ENCODE measurements around the gene PBX3. TPM values are rescaled to one million over a fixed set of nuclear protein-coding genes. Genes with fewer than 3 reads are reported as not detected.

The PBX3 gene
- polyA plus RNA-seq, 1 donor (not counting 4 experiments of a cell fraction or from before 2014, with no cell fraction given) = 26.3 TPM

DNA sequence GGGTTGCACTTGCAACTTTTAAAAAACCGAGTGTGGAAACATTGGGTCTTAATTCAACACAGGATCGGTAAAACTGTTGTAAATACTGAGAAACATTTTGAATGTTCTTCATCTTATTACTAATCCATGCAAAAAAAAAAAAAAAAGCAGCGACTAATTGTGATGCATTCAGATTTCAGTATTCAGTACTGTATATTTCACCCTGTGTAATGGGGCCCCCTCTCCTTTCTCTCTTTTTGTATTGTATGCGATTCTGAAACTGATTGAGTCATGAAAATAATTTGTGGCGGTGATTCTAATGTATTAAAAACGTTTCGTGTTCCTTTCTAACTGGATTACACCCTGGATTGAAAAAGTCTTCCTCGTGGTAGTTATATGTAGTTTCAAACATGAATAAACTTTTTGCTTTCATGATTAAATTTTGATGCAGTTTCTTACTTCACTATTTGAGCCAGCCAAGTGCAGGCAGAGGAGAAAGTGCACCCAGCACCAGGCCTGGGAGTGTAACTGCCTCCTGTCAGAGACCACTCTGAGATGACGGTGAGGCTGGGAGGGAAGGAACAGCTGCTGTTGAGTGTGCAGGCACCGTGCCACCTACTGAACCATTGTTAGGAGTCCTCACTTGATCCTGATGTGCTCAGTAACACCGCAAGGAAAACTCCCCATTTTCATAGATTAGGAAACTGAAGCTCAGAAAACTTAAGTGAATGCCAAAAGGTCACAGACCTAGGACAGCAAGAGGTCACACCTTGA is 220.0 kb downstream of the PBX3 start:
- no peaks in the 10 kb centered on the region for H4K20me1 ChIP-seq (ENCODE audit: control insufficient read depth, extremely low read depth, insufficient read depth, low read length)
- H3K9me1 ChIP-seq (ENCODE audit: control insufficient read depth, extremely low read depth, insufficient read depth, low read length) = peaks cover 2% of the 10 kb centered on the region
- FAIRE-seq = no peak
- peak overlapping the region in 2 of 3 experiments; percentile 16 to 41 for H3K4me3 ChIP-seq (ENCODE audit: control insufficient read depth in 2 of 3, extremely low read depth in 1 of 3, insufficient read depth in 2 of 3, low read depth in 1 of 3, low read length in 3 of 3)
- H3K4me2 ChIP-seq (ENCODE audit: control insufficient read depth, extremely low read depth, insufficient read depth, low read depth, low read length) = peak overlapping the region; percentile 72
- peaks cover 34% of the 10 kb centered on the region for H3K4me1 ChIP-seq (ENCODE audit: control insufficient read depth, extremely low read depth, insufficient read depth, low read length)
- H3K79me2 ChIP-seq (ENCODE audit: control insufficient read depth, insufficient read depth, low read length) = no peaks in the 10 kb centered on the region
- dilution Hi-C loops (cut with MboI; ENCODE audit: extremely low pct_ligation_motif_present, low sequenced_read_pairs) = no loop called here
- no peaks in the 10 kb centered on the region for H3K27me3 ChIP-seq (ENCODE audit: control insufficient read depth, extremely low read depth, insufficient read depth, low read length)
- H3K9me3 ChIP-seq (ENCODE audit: control insufficient read depth, low read depth, low read length) = no peaks in the 10 kb centered on the region
- H2AFZ ChIP-seq (ENCODE audit: control insufficient read depth, low read length) = no peak overlapping the region
- H3K9ac ChIP-seq (ENCODE audit: control insufficient read depth, extremely low read depth, insufficient read depth, low read length) = no peak overlapping the region
- no peak for TF ChIP-seq EZH2 (IDR thresholded peaks at IDR 0.05; ENCODE audit: low read length)
- TF ChIP-seq, protein P1, sequence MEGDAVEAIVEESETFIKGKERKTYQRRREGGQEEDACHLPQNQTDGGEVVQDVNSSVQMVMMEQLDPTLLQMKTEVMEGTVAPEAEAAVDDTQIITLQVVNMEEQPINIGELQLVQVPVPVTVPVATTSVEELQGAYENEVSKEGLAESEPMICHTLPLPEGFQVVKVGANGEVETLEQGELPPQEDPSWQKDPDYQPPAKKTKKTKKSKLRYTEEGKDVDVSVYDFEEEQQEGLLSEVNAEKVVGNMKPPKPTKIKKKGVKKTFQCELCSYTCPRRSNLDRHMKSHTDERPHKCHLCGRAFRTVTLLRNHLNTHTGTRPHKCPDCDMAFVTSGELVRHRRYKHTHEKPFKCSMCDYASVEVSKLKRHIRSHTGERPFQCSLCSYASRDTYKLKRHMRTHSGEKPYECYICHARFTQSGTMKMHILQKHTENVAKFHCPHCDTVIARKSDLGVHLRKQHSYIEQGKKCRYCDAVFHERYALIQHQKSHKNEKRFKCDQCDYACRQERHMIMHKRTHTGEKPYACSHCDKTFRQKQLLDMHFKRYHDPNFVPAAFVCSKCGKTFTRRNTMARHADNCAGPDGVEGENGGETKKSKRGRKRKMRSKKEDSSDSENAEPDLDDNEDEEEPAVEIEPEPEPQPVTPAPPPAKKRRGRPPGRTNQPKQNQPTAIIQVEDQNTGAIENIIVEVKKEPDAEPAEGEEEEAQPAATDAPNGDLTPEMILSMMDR (optimal IDR thresholded peaks at IDR 0.05 in 1 of 3, IDR thresholded peaks at IDR 0.05 in 1 of 3, conservative IDR thresholded peaks at IDR 0.05 in 1 of 3; ENCODE audit: extremely low read depth in 1 of 3, insufficient read depth in 2 of 3, low read length in 3 of 3) = no peak
- peak overlapping the region; percentile 51 for H3K27ac ChIP-seq (ENCODE audit: control insufficient read depth, insufficient read depth, low read length)
- H3K36me3 ChIP-seq (ENCODE audit: control insufficient read depth in 2 of 2, extremely low read depth in 1 of 2, insufficient read depth in 2 of 2, low read length in 2 of 2) = peaks cover 2 to 9% of the 10 kb centered on the region in 2 experiments
- DNase-seq (ENCODE audit: low read depth, low spot score) = no peak

DNA sequence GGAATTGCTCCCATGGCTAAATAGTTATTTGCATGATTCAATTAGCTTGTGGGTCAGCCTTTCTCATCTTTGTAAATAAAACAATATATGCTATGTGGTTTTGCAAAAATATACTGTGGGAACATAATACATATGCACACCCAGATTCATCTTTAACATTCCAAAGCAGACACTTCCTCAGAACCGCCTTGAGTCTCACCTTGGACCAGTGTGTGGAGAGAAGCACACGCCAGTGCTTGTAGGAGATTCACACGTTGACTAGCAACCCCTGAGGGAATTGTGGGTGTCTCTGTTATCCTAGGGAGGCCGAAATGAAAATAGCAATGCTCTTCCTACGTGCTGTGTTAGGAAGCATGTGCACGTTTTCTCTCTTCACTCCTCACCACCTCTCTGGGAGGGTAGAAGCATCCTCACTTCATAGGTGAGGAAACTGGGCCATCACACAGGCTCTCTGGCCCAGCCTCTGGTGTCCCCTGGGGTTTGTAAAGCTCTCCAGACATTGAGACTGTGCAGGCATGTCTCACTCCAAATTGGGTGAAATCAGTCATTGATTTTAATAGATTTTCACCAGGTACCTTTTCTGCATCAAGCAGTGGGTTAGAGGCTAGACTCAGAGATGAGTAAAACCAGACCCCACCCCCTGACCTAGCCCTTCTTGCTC is 221.7 kb downstream of the PBX3 start:
- Histone ChIP-seq H3K4me3 (ENCODE audit: control insufficient read depth in 2 of 3, extremely low read depth in 1 of 3, insufficient read depth in 2 of 3, low read depth in 1 of 3, low read length in 3 of 3) (no peak overlapping the region), H3K27me3 (ENCODE audit: control insufficient read depth, extremely low read depth, insufficient read depth, low read length) (no peaks in the 10 kb centered on the region), H3K9me1 (ENCODE audit: control insufficient read depth, extremely low read depth, insufficient read depth, low read length) (peaks cover 2% of the 10 kb centered on the region), H2AFZ (ENCODE audit: control insufficient read depth, low read length) (no peak overlapping the region), H3K4me2 (ENCODE audit: control insufficient read depth, extremely low read depth, insufficient read depth, low read depth, low read length) (no peak overlapping the region), H3K27ac (ENCODE audit: control insufficient read depth, insufficient read depth, low read length) (no peak overlapping the region), H3K79me2 (ENCODE audit: control insufficient read depth, insufficient read depth, low read length) (no peaks in the 10 kb centered on the region), H4K20me1 (ENCODE audit: control insufficient read depth, extremely low read depth, insufficient read depth, low read length) (no peaks in the 10 kb centered on the region), H3K4me1 (ENCODE audit: control insufficient read depth, extremely low read depth, insufficient read depth, low read length) (peaks cover 40% of the 10 kb centered on the region), H3K9me3 (ENCODE audit: control insufficient read depth, low read depth, low read length) (no peaks in the 10 kb centered on the region), H3K36me3 (ENCODE audit: control insufficient read depth in 2 of 2, extremely low read depth in 1 of 2, insufficient read depth in 2 of 2, low read length in 2 of 2) (peaks cover 0 to 6% of the 10 kb centered on the region in 2 experiments), H3K9ac (ENCODE audit: control insufficient read depth, extremely low read depth, insufficient read depth, low read length) (no peak overlapping the region)
- no peak for DNase-seq (ENCODE audit: low read depth, low spot score)
- dilution Hi-C loops (cut with MboI; ENCODE audit: extremely low pct_ligation_motif_present, low sequenced_read_pairs) = no loop called here
- no peak for TF ChIP-seq EZH2 (IDR thresholded peaks at IDR 0.05; ENCODE audit: low read length)
- TF ChIP-seq, protein P1 (optimal IDR thresholded peaks at IDR 0.05 in 1 of 3, IDR thresholded peaks at IDR 0.05 in 1 of 3, conservative IDR thresholded peaks at IDR 0.05 in 1 of 3; ENCODE audit: extremely low read depth in 1 of 3, insufficient read depth in 2 of 3, low read length in 3 of 3) = no peak
- peak; percentile 39 for FAIRE-seq
